ENCODE measurements around the gene ZNF423. TPM values are rescaled to one million over a fixed set of nuclear protein-coding genes. Genes with fewer than 3 reads are reported as not detected.

ZNF423 gene
- total RNA-seq, 1 experiment from 2014 or later: not detected

DNA sequence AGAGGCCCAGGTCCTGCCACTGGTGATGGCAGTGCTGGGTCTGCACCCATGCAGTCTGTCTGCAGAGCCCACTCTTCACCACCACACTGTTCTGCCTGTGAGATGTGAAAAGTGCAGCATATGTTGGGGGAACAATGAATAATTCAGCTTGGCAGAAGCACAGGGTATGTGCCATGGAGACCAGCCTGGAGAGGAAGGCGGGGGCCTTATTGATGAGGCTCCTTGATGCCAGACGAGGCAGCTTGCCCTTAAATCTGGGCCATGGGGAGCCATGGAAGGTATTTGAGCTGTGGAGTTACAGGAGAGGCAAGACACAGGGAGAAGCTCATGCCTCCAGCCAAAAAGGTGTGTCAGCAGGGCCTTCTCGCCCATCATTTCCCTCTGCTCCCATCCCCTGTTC, 357.6 kb downstream of the ZNF423 start:
- H3K27me3 ChIP-seq (ENCODE audit: low read length): no peaks in the 10 kb centered on the region
- H3K79me2 ChIP-seq (ENCODE audit: low read length): no peaks in the 10 kb centered on the region
- no peaks in the 10 kb centered on the region for H3K36me3 ChIP-seq (ENCODE audit: insufficient read depth, low read length)
- H3K9me2 ChIP-seq (replicated peaks; ENCODE audit: insufficient read depth, low read length): no peaks in the 10 kb centered on the region
- H3K27ac ChIP-seq (ENCODE audit: low read length): no peak overlapping the region
- no peak overlapping the region for H3K9ac ChIP-seq (ENCODE audit: low read length)
- H4K20me1 ChIP-seq (ENCODE audit: insufficient read depth, low read depth, low read length): no peaks in the 10 kb centered on the region; the same call in none of the 2 replicates
- DNase-seq: no peak
- peaks cover 22% of the 10 kb centered on the region for H3K4me1 ChIP-seq (ENCODE audit: low read length)
- no peaks in the 10 kb centered on the region for H3K9me3 ChIP-seq (ENCODE audit: low read length)
- no peak overlapping the region for H3K4me2 ChIP-seq (ENCODE audit: low read depth, low read length, poor library complexity, severe bottlenecking)
- no peak overlapping the region for H3K4me3 ChIP-seq (ENCODE audit: low read length)
- H2AFZ ChIP-seq (ENCODE audit: low read length): no peak overlapping the region

GRCh38 chr16:49497466-49497865, 358.4 kb downstream of the ZNF423 start:
- Histone ChIP-seq H3K79me2 (ENCODE audit: low read length) (no peaks in the 10 kb centered on the region), H3K36me3 (ENCODE audit: insufficient read depth, low read length) (no peaks in the 10 kb centered on the region), H4K20me1 (ENCODE audit: insufficient read depth, low read depth, low read length) (no peaks in the 10 kb centered on the region; the same call in none of the 2 replicates), H3K27ac (ENCODE audit: low read length) (no peak overlapping the region), H3K27me3 (ENCODE audit: low read length) (no peaks in the 10 kb centered on the region), H3K9me2 (replicated peaks; ENCODE audit: insufficient read depth, low read length) (no peaks in the 10 kb centered on the region), H3K4me1 (ENCODE audit: low read length) (peaks cover 22% of the 10 kb centered on the region), H3K9me3 (ENCODE audit: low read length) (no peaks in the 10 kb centered on the region), H3K4me2 (ENCODE audit: low read depth, low read length, poor library complexity, severe bottlenecking) (no peak overlapping the region), H2AFZ (ENCODE audit: low read length) (no peak overlapping the region), H3K9ac (ENCODE audit: low read length) (no peak overlapping the region), H3K4me3 (ENCODE audit: low read length) (no peak overlapping the region)
- DNase-seq: no peak

DNA sequence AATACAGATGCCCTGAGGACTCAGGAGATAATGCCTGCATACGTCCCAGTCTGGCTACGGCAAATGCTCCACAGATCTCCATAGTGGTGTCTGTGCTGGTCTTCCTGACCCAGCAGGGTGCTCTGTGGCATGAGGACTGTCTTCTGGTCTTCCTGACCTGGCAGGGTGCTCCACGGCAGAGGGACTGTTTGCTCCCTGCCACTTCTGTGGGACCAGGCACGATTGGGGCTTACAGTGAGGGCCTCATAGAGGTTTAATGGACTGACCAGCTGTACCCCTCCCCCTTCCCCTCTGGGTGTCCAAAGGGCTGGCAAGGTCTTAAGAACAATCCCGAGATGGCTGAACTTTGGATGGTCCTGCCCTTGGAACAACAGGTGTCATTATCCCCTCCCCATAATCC, 359.3 kb downstream of the ZNF423 start:
- Histone ChIP-seq H3K4me2 (ENCODE audit: low read depth, low read length, poor library complexity, severe bottlenecking) (no peak overlapping the region), H4K20me1 (ENCODE audit: insufficient read depth, low read depth, low read length) (no peaks in the 10 kb centered on the region; the same call in 1 of the 2 replicates), H3K79me2 (ENCODE audit: low read length) (no peaks in the 10 kb centered on the region), H3K9ac (ENCODE audit: low read length) (no peak overlapping the region), H3K9me2 (replicated peaks; ENCODE audit: insufficient read depth, low read length) (no peaks in the 10 kb centered on the region), H3K27ac (ENCODE audit: low read length) (no peak overlapping the region), H3K36me3 (ENCODE audit: insufficient read depth, low read length) (no peaks in the 10 kb centered on the region), H3K4me3 (ENCODE audit: low read length) (no peak overlapping the region), H3K27me3 (ENCODE audit: low read length) (no peaks in the 10 kb centered on the region), H3K4me1 (ENCODE audit: low read length) (peaks cover 22% of the 10 kb centered on the region), H3K9me3 (ENCODE audit: low read length) (no peaks in the 10 kb centered on the region), H2AFZ (ENCODE audit: low read length) (no peak overlapping the region)
- no peak for DNase-seq

GRCh38 chr16:49495596-49496355, 360.1 kb downstream of the ZNF423 start:
- H3K4me1 ChIP-seq (ENCODE audit: low read length): peaks cover 20% of the 10 kb centered on the region
- H2AFZ ChIP-seq (ENCODE audit: low read length): no peak overlapping the region
- DNase-seq: no peak
- H3K9ac ChIP-seq (ENCODE audit: low read length): no peak overlapping the region
- H3K4me3 ChIP-seq (ENCODE audit: low read length): no peak overlapping the region
- no peaks in the 10 kb centered on the region for H3K79me2 ChIP-seq (ENCODE audit: low read length)
- H3K9me2 ChIP-seq (replicated peaks; ENCODE audit: insufficient read depth, low read length): no peaks in the 10 kb centered on the region
- H3K9me3 ChIP-seq (ENCODE audit: low read length): no peaks in the 10 kb centered on the region
- no peak overlapping the region for H3K27ac ChIP-seq (ENCODE audit: low read length)
- no peaks in the 10 kb centered on the region; the same call in 1 of the 2 replicates for H4K20me1 ChIP-seq (ENCODE audit: insufficient read depth, low read depth, low read length)
- no peak overlapping the region for H3K4me2 ChIP-seq (ENCODE audit: low read depth, low read length, poor library complexity, severe bottlenecking)
- H3K27me3 ChIP-seq (ENCODE audit: low read length): no peaks in the 10 kb centered on the region
- no peaks in the 10 kb centered on the region for H3K36me3 ChIP-seq (ENCODE audit: insufficient read depth, low read length)

GRCh38 chr16:49494891-49495566, 360.9 kb downstream of the ZNF423 start:
- DNase-seq: no peak
- H3K4me3 ChIP-seq (ENCODE audit: low read length): no peak overlapping the region
- no peaks in the 10 kb centered on the region for H3K36me3 ChIP-seq (ENCODE audit: insufficient read depth, low read length)
- H3K27ac ChIP-seq (ENCODE audit: low read length): no peak overlapping the region
- no peaks in the 10 kb centered on the region for H3K9me3 ChIP-seq (ENCODE audit: low read length)
- H2AFZ ChIP-seq (ENCODE audit: low read length): no peak overlapping the region
- no peaks in the 10 kb centered on the region for H3K27me3 ChIP-seq (ENCODE audit: low read length)
- H3K9me2 ChIP-seq (replicated peaks; ENCODE audit: insufficient read depth, low read length): no peaks in the 10 kb centered on the region
- H3K4me2 ChIP-seq (ENCODE audit: low read depth, low read length, poor library complexity, severe bottlenecking): no peak overlapping the region
- no peaks in the 10 kb centered on the region; the same call in 1 of the 2 replicates for H4K20me1 ChIP-seq (ENCODE audit: insufficient read depth, low read depth, low read length)
- H3K9ac ChIP-seq (ENCODE audit: low read length): no peak overlapping the region
- H3K4me1 ChIP-seq (ENCODE audit: low read length): peaks cover 15% of the 10 kb centered on the region
- H3K79me2 ChIP-seq (ENCODE audit: low read length): no peaks in the 10 kb centered on the region

- Histone ChIP-seq H3K27ac (ENCODE audit: low read length) (no peak overlapping the region), H3K9me2 (replicated peaks; ENCODE audit: insufficient read depth, low read length) (no peaks in the 10 kb centered on the region), H3K4me3 (ENCODE audit: low read length) (no peak overlapping the region), H3K79me2 (ENCODE audit: low read length) (no peaks in the 10 kb centered on the region), H3K4me1 (ENCODE audit: low read length) (peaks cover 14% of the 10 kb centered on the region), H3K9me3 (ENCODE audit: low read length) (no peaks in the 10 kb centered on the region), H3K9ac (ENCODE audit: low read length) (no peak overlapping the region), H2AFZ (ENCODE audit: low read length) (no peak overlapping the region), H3K4me2 (ENCODE audit: low read depth, low read length, poor library complexity, severe bottlenecking) (no peak overlapping the region), H3K36me3 (ENCODE audit: insufficient read depth, low read length) (no peaks in the 10 kb centered on the region), H3K27me3 (ENCODE audit: low read length) (no peaks in the 10 kb centered on the region), H4K20me1 (ENCODE audit: insufficient read depth, low read depth, low read length) (no peaks in the 10 kb centered on the region; the same call in 1 of the 2 replicates)
- DNase-seq: no peak
These were observed 361.4 kb downstream of the ZNF423 start for GRCh38 chr16:49494474-49494873.

DNA sequence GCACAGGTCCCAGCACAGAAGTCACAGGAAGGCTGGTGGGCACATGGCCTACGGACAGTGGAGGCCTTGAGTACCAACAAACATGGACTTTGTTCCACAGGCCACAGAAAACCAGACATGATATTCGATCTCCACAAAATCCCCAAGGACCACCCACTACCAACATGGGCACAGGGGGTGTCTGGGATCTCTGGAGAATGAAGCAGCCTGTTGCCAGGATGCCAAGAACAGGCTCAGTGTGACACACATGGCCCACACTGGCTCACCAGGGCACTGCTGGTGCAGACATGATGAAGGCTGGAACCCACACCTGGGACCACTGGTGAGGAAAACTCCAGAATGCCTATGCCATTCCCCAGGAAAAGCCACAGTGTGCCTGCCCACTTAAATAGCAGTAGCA, 362.1 kb downstream of the ZNF423 start:
- H3K79me2 ChIP-seq (ENCODE audit: low read length): no peaks in the 10 kb centered on the region
- H3K9ac ChIP-seq (ENCODE audit: low read length): no peak overlapping the region
- H3K9me3 ChIP-seq (ENCODE audit: low read length): no peaks in the 10 kb centered on the region
- no peaks in the 10 kb centered on the region for H3K27me3 ChIP-seq (ENCODE audit: low read length)
- peaks cover 13% of the 10 kb centered on the region for H3K4me1 ChIP-seq (ENCODE audit: low read length)
- no peaks in the 10 kb centered on the region for H3K9me2 ChIP-seq (replicated peaks; ENCODE audit: insufficient read depth, low read length)
- no peak overlapping the region for H3K27ac ChIP-seq (ENCODE audit: low read length)
- no peak overlapping the region for H3K4me2 ChIP-seq (ENCODE audit: low read depth, low read length, poor library complexity, severe bottlenecking)
- no peak overlapping the region for H3K4me3 ChIP-seq (ENCODE audit: low read length)
- no peak overlapping the region for H2AFZ ChIP-seq (ENCODE audit: low read length)
- no peaks in the 10 kb centered on the region for H3K36me3 ChIP-seq (ENCODE audit: insufficient read depth, low read length)
- no peak for DNase-seq
- no peaks in the 10 kb centered on the region; the same call in 1 of the 2 replicates for H4K20me1 ChIP-seq (ENCODE audit: insufficient read depth, low read depth, low read length)

GRCh38 chr16:49492896-49493626, 362.9 kb downstream of the ZNF423 start:
- H3K27me3 ChIP-seq (ENCODE audit: low read length): no peaks in the 10 kb centered on the region
- no peaks in the 10 kb centered on the region for H3K79me2 ChIP-seq (ENCODE audit: low read length)
- H3K9me2 ChIP-seq (replicated peaks; ENCODE audit: insufficient read depth, low read length): no peaks in the 10 kb centered on the region
- H3K4me1 ChIP-seq (ENCODE audit: low read length): peaks cover 12% of the 10 kb centered on the region
- H3K27ac ChIP-seq (ENCODE audit: low read length): no peak overlapping the region
- H3K9ac ChIP-seq (ENCODE audit: low read length): no peak overlapping the region
- H4K20me1 ChIP-seq (ENCODE audit: insufficient read depth, low read depth, low read length): no peaks in the 10 kb centered on the region; the same call in 1 of the 2 replicates
- H3K4me2 ChIP-seq (ENCODE audit: low read depth, low read length, poor library complexity, severe bottlenecking): no peak overlapping the region
- no peak overlapping the region for H3K4me3 ChIP-seq (ENCODE audit: low read length)
- H3K9me3 ChIP-seq (ENCODE audit: low read length): no peaks in the 10 kb centered on the region
- no peaks in the 10 kb centered on the region for H3K36me3 ChIP-seq (ENCODE audit: insufficient read depth, low read length)
- H2AFZ ChIP-seq (ENCODE audit: low read length): no peak overlapping the region
- DNase-seq: no peak
